Colon (tissue), 2 donors: ENCODE data around the gene QRICH1.

ENCODE experiments used
- FAIRE-seq: peaks from 2 replicates; lab custom pipeline; 2012; peaks lifted over from hg19 to GRCh38; lab: Jason Lieb, UNC
- donor health status: control.
- donor health status: control.

QRICH1 gene

DNA sequence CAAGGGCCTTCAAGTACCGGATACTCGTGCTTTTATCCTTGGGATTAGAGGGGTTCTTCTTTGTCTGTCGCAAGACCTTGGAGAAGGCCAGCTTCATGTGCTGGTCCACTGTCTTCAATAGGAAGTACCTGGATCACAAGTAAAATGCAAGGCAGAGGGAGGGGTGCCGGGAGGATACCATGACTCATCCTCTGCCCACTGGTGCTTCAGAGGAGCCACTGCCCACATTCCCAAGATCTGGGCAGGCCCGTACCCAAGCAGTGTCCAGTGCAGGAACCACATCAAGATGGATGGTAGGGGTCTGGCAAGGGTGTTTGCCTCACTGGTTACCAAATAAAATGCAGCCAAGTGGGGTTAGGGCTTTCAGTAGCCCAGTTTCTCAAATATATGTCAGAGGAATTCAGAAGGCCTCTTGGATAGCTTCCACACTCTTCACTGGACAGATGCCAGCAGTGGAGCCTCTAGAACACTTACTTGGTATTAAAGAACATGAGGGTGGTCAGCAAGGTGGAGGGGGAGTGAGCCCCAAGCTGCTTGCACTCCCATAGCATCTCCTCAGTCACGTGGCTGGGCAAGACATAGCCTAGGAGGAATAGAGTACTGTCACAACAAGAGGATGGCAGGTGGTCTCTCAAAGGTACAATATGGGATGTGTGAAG, 61.1 kb downstream of the QRICH1 start:
- no peak for FAIRE-seq

DNA sequence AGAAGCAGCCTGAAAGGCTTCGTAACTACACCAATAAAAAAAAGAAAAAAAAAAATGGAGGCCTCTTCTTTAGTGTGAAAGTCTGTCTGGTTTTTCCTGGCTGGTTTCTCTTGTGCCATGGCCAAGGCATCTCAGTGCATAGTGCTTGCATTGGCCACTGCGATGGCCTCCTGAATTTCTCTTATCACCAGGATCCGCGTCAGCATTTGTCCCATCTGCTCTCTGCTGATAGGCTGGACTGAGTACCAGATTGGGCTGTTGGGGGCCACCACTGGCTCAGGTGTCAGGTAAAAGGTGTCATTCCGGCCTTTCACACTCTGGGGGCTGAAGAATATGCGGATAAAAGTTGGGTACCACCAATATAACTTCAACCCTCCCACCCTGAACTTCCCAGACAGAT, 63.5 kb downstream of the QRICH1 start:
- no peak for FAIRE-seq

DNA sequence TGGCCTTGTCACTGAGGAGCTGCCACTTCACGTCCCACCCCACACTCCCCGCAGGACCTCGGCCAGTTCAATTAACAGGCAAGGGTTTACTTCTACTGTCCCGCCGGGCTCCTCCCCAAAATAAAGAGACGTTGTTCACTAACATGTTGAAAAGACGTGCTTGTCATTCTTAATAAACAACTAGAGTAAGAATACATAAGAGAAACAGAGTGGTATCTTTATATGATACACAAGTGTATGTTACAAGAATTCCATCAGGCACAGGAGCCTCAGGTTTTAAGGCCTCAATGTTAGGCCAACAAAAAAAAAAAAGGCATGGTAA, 64.3 kb downstream of the QRICH1 start:
- no peak for FAIRE-seq

GRCh38 chr3:49028673-49029562, 65.0 kb downstream of the QRICH1 start, which contains the start of gene IMPDH2:
IMPDH2 (minus strand) TSS chr3:49029398; CDS start chr3:49029350, 48 bp downstream.
- FAIRE-seq: no peak

- FAIRE-seq: no peak
Observed at GRCh38 chr3:49028298-49028672, 65.6 kb downstream of the QRICH1 start.

DNA sequence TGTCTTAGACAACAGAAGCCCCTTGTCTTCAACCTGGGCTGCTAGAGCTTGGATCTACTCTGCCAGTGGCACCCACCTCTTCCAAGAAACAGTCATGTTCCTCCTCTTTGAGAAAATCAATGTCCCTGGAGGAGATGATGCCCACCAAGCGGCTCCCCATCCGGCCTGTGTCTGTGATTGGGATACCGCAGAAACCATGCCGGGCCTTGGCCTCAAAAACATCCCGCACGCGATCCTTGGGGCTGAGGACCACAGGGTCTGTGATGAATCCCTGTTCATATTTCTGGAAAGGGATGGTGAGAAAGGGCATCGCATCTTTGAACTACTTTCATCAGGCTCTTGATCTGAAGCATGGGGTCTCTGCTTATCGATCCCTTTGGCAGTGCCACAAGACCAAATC, 66.2 kb downstream of the QRICH1 start:
- FAIRE-seq: no peak

DNA sequence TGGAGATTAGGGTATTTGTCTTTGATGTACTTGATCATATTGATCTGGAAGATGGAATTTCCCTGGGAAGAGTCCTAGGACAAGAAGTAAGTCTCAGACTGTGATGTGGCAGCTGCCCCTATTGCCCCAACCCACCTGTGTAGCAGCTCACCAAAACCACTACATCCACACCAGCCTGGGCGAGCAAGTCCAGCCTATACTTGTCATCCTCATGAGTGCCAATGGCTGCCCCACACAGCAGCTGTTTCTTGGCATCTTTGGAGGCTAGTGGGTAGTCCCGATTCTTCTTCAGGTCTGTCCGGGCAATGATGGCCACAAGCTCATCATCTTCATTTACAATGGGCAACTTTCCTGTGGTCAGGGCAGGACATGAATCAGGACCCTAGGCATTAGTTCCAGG, 67.3 kb downstream of the QRICH1 start:
- FAIRE-seq: no peak

- FAIRE-seq: no peak
Observed at GRCh38 chr3:49025793-49026520, 67.9 kb downstream of the QRICH1 start.

GRCh38 chr3:49025005-49025792, 68.7 kb downstream of the QRICH1 start:
- FAIRE-seq: no peak

GRCh38 chr3:49024449-49024848, 69.4 kb downstream of the QRICH1 start:
- FAIRE-seq: no peak

DNA sequence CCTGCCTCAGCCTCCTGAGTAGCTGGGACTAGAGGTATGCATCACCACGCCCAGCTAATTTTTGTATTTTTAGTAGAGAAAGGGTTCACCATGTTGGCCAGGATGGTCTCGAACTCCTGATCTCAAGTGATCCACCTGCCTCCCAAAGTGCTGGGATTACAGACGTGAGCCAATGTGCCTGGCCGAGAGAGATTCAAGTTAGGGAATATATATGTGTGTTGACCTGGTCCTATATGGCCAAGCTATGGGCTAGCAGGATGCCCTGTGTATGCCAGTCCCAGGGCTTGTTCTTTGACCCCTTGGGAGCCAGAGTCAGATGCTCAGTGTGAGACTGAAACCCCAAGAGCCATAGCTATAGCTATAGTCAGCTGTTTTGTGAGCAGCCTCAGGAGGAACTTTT, 70.1 kb downstream of the QRICH1 start:
- no peak for FAIRE-seq

GRCh38 chr3:49022688-49023171, 71.1 kb downstream of the QRICH1 start:
- no peak for FAIRE-seq

DNA sequence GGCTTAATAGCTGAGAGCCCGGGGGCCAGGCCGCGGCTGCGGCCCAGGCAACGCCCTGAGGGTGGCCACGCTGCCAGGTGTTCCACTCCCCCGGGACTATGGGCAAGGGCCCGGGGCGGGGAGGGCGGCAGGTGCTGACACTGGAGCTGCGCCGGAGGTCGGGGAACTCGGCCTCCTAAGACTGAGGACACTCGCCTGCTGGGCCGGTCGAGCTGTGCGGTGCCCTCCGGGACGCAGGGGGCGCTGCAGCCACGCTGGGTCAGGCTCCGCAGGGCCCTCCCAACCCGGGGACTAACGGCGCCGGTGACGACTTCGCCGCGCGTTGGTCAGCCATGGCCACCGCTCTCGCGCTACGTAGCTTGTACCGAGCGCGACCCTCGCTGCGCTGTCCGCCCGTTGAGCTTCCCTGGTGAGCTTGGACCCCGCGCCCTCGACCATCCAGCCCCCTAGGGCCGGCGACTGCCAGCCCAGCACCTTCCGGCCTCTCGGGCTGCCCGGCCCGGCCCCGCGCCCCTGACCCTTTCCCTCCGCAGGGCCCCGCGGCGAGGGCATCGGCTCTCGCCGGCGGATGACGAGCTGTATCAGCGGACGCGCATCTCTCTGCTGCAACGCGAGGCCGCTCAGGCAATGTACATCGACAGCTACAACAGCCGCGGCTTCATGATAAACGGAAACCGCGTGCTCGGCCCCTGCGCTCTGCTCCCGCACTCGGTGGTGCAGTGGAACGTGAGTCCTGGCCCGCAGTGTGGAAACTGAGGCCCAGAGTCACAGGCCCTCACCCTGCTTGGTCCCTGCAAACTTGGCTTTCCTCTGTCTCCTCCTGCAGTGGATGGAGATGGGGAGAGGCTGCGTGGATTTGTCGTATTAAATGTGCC, 71.8 kb downstream of the QRICH1 start, which contains the start of gene NDUFAF3:
Gene NDUFAF3, plus strand, starts transcription at position 309 of the 875 bp plus-strand sequence. Its CDS starts 24 bp downstream, at position 333.
- FAIRE-seq: no peak

GRCh38 chr3:49021213-49021812, 72.6 kb downstream of the QRICH1 start:
- FAIRE-seq: peak; percentile 18

DNA sequence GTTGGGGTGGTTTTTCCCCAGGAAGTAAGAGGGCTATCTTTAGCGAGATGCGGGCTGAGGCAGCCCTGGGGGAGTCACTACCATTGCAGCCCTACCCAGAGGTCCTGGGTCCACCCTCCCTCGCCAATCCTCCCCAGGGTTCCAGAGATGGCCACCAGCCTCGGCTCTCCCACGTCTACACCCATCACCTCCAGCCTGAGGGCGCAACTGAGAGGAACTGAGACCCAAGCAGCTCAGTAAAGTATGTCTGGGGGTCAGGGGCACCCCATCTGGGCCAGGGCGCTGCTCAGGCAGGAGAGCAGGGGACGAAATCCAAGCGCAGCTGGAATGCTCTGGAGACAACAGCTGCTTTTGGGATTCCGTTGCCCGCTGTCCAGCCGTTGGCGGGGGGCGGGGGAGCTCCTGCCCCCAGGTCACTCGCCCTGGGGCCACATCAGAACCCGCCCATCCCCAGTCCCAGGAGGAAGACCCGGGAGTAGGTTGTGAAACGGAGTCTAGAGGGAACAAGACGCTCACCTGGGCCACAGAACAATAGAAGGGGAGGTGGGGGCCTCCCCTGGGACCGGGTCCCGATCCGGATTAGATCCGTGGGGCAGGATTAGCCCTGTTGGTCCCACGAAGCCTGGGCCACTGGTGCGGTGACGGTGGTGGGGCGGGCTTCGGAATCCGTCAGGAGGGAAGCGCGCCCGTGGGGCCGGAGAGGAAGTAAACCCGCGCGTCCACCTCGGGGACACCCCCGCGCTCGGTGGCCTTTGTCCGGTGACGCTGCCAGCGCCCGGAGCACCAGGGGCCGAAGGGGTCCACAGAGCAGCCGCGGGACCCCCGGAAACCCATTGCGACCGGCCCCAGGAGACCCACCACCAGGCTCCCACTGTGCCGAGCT, 73.3 kb downstream of the QRICH1 start:
- FAIRE-seq: no peak

- no peak for FAIRE-seq
Observed at GRCh38 chr3:49019941-49020329, 73.9 kb downstream of the QRICH1 start.

- no peak for FAIRE-seq
Observed at GRCh38 chr3:49018707-49019006, 75.2 kb downstream of the QRICH1 start.

GRCh38 chr3:49017971-49018706, 75.7 kb downstream of the QRICH1 start, which contains the start of gene DALRD3:
DALRD3 (minus strand) TSS chr3:49018580; CDS start chr3:49018564, 16 bp downstream.
- no peak for FAIRE-seq
